K562 (cell line): Measurements from ENCODE around the gene IL12RB1. TPM values are rescaled to one million over a fixed set of nuclear protein-coding genes. Genes with fewer than 3 reads are reported as not detected.
A peak's percentile ranks its signal among the peaks of the same experiment; 100 is the strongest.

Source experiments
- E2F1 ChIP-seq: sonication (generic); formaldehyde crosslinking; IDR thresholded peaks from 2 replicates; pipeline ENCODE4 v1.8.1; 2023; ENCODE audit warnings: mild to moderate bottlenecking, missing genetic modification reagents, moderate library complexity
- IRF2 ChIP-seq: sonication (generic); formaldehyde crosslinking; IDR thresholded peaks from 2 replicates; pipeline ENCODE4 v1.8.1; 2022; ENCODE audit warnings: mild to moderate bottlenecking, missing genetic modification reagents
- L3MBTL2 ChIP-seq: fragments of 450-650 bp; IDR thresholded peaks from 2 replicates; pipeline ENCODE4 v1.6.1; 2016; ENCODE audit warnings: mild to moderate bottlenecking, moderate library complexity
- MAZ ChIP-seq, 2 experiments: fragments of 450-650 bp in 1 of 2; sonication (generic) in 1 of 2; formaldehyde crosslinking; IDR thresholded peaks in 1 of 2; conservative IDR thresholded peaks in 1 of 2; 2 replicates each; pipeline versions ENCODE4 v1.4.0 to v1.5.0; 2020; ENCODE audit warnings: mild to moderate bottlenecking in 1 of 2, missing genetic modification reagents in 1 of 2
- NCOA2 ChIP-seq, 2 experiments: fragments of 450-650 bp; IDR thresholded peaks; 2 replicates each; pipeline ENCODE4 v1.6.1; 2018; ENCODE audit warnings: mild to moderate bottlenecking in 2 of 2, moderate library complexity in 1 of 2; ENCODE audit not compliant: partially characterized antibody in 2 of 2
- NFRKB ChIP-seq: fragments of 450-650 bp; IDR thresholded peaks from 2 replicates; pipeline ENCODE4 v1.6.1; 2016; ENCODE audit warnings: low read depth
- PCBP1 ChIP-seq: fragments of 200-400 bp; formaldehyde crosslinking; IDR thresholded peaks from 2 replicates; pipeline ENCODE4 v1.6.1; 2018; ENCODE audit warnings: mild to moderate bottlenecking, low read depth, low read length; ENCODE audit not compliant: poor library complexity, severe bottlenecking
- PHF21A ChIP-seq: fragments of 450-650 bp; IDR thresholded peaks from 2 replicates; pipeline ENCODE4 v1.6.1; 2017; ENCODE audit warnings: low read depth, borderline replicate concordance
- RBM15 ChIP-seq: fragments of 200-400 bp; formaldehyde crosslinking; IDR thresholded peaks from 2 replicates; pipeline ENCODE4 v1.6.1; 2018; ENCODE audit warnings: mild to moderate bottlenecking, low read length, moderate library complexity; ENCODE audit not compliant: insufficient read depth
- TAF15 ChIP-seq: fragments of 200-400 bp; formaldehyde crosslinking; IDR thresholded peaks from 2 replicates; pipeline ENCODE4 v1.6.1; 2017; ENCODE audit warnings: mild to moderate bottlenecking, low read depth, low read length, moderate library complexity
- TRIM24 ChIP-seq, 2 experiments: fragments of 450-650 bp; IDR thresholded peaks; 2 replicates each; pipeline ENCODE4 v1.6.1; 2016
- ZBTB7A ChIP-seq: IDR thresholded peaks from 2 replicates; pipeline ENCODE4 v1.6.1; 2011; ENCODE audit warnings: low read depth, mild to moderate bottlenecking, low read length, moderate library complexity, borderline replicate concordance; ENCODE audit not compliant: control insufficient read depth
- ZFPM2 ChIP-seq: fragments of 250-450 bp; sonication (Bioruptor Pico); IDR thresholded peaks from 2 replicates; pipeline ENCODE4 v1.5.1; 2022; ENCODE audit warnings: mild to moderate bottlenecking
- polyA plus RNA-seq, 8 experiments: library from polyadenylated mRNA; depleted of rRNA in 4 of 8; stranded (reverse) in 5 of 8; unstranded in 3 of 8; fragments of >200 nt; fragmentation: Nextera tagmentation in 2 of 8; fragmentation: Illumina TruSeq in 1 of 8; extraction: Ambion mirVana in 2 of 8; extraction: Trizol in 1 of 8; gene quantifications; 2 replicates each; pipeline versions ENCODE4 v1.2.1 to v1.2.3, GENCODE V29; 2011 to 2014; ENCODE audit warnings: inconsistent platforms in 1 of 8, missing spikeins in 1 of 8
- total RNA-seq, 7 experiments: library from RNA; depleted of rRNA in 6 of 7; stranded (reverse); fragments of >200 nt in 6 of 7; fragmentation: Illumina TruSeq in 2 of 7; extraction: Trizol in 2 of 7; gene quantifications; 2 replicates each; pipeline versions ENCODE4 v1.2.1 to v1.2.3, GENCODE V29; 2011 to 2021; ENCODE audit warnings: low replicate concordance in 1 of 7
- TF ChIP-seq, protein P1 (sequence below): fragments of 200-800 bp; sonication (Bioruptor generic); IDR thresholded peaks from 2 replicates; pipeline ENCODE4 v1.6.1; 2016; ENCODE audit warnings: missing genetic modification characterization, missing compliant biosample characterization
- TF ChIP-seq, protein P2 (sequence below): sonication (generic); formaldehyde crosslinking; IDR thresholded peaks from 2 replicates; pipeline ENCODE4 v1.8.0; 2022; ENCODE audit warnings: missing genetic modification reagents, mild to moderate bottlenecking, moderate library complexity, borderline replicate concordance

Gene IL12RB1
- total and polyA plus RNA-seq, 9 of the 15 experiments (the other 6 are each of a cell fraction or from before 2014, with no cell fraction given): 0.04 to 0.07 (median 0.06) TPM; not detected in 5

- no peak for TF ChIP-seq PCBP1
- TF ChIP-seq, protein P1, sequence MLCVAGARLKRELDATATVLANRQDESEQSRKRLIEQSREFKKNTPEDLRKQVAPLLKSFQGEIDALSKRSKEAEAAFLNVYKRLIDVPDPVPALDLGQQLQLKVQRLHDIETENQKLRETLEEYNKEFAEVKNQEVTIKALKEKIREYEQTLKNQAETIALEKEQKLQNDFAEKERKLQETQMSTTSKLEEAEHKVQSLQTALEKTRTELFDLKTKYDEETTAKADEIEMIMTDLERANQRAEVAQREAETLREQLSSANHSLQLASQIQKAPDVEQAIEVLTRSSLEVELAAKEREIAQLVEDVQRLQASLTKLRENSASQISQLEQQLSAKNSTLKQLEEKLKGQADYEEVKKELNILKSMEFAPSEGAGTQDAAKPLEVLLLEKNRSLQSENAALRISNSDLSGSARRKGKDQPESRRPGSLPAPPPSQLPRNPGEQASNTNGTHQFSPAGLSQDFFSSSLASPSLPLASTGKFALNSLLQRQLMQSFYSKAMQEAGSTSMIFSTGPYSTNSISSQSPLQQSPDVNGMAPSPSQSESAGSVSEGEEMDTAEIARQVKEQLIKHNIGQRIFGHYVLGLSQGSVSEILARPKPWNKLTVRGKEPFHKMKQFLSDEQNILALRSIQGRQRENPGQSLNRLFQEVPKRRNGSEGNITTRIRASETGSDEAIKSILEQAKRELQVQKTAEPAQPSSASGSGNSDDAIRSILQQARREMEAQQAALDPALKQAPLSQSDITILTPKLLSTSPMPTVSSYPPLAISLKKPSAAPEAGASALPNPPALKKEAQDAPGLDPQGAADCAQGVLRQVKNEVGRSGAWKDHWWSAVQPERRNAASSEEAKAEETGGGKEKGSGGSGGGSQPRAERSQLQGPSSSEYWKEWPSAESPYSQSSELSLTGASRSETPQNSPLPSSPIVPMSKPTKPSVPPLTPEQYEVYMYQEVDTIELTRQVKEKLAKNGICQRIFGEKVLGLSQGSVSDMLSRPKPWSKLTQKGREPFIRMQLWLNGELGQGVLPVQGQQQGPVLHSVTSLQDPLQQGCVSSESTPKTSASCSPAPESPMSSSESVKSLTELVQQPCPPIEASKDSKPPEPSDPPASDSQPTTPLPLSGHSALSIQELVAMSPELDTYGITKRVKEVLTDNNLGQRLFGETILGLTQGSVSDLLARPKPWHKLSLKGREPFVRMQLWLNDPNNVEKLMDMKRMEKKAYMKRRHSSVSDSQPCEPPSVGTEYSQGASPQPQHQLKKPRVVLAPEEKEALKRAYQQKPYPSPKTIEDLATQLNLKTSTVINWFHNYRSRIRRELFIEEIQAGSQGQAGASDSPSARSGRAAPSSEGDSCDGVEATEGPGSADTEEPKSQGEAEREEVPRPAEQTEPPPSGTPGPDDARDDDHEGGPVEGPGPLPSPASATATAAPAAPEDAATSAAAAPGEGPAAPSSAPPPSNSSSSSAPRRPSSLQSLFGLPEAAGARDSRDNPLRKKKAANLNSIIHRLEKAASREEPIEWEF: no peak
- TF ChIP-seq L3MBTL2: 0 out of 2 replicates have a peak, but pooled peaks have one; percentile 53
- TF ChIP-seq TAF15: no peak
- TF ChIP-seq NCOA2 (IDR thresholded peaks at IDR 0.05; ENCODE audit: partially characterized antibody in 2 of 2): no peak
- no peak for TF ChIP-seq TRIM24 (IDR thresholded peaks at IDR 0.05)
- TF ChIP-seq, protein P2, sequence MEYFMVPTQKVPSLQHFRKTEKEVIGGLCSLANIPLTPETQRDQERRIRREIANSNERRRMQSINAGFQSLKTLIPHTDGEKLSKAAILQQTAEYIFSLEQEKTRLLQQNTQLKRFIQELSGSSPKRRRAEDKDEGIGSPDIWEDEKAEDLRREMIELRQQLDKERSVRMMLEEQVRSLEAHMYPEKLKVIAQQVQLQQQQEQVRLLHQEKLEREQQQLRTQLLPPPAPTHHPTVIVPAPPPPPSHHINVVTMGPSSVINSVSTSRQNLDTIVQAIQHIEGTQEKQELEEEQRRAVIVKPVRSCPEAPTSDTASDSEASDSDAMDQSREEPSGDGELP (CRISPR knock-in tag): peak; percentile 61; the same call in 1 of the 2 replicates
- TF ChIP-seq E2F1 (CRISPR knock-in tag): no peak
- TF ChIP-seq NFRKB: no peak
- TF ChIP-seq IRF2 (CRISPR knock-in tag): no peak
- no peak for TF ChIP-seq PHF21A
- TF ChIP-seq ZBTB7A: peak; percentile 98
- TF ChIP-seq MAZ (CRISPR knock-in tag; conservative IDR thresholded peaks at IDR 0.05 in 1 of 2, IDR thresholded peaks at IDR 0.05 in 1 of 2): peak; percentile 62 to 84; a peak in 3 of 4 replicates
- TF ChIP-seq ZFPM2 (CRISPR knock-in tag): no peak
- TF ChIP-seq RBM15: no peak
Measured at GRCh38 chr19:18058208-18059009, 28.3 kb downstream of the IL12RB1 start (continued).
